NCI-H345 treated with DMSO at 0.1 percent for 48 hours (cell line): ENCODE results near the gene GORASP1.

Experiments used
- DNase-seq: peaks from one replicate; lab custom pipeline; 2025; ENCODE audit not compliant: unreplicated experiment; lab: John Stamatoyannopoulos, UW

The GORASP1 gene

GRCh38 chr3:39107388-39108199 lies at the start of gene GORASP1, which contains the start of gene TTC21A:
TSS of gene GORASP1 (minus strand) at chr3:39107627. CDS start at chr3:39107541, 86 bp downstream.
TSS of gene TTC21A (plus strand) at chr3:39107680. CDS start at chr3:39107838, 158 bp downstream.
- DNase-seq = peak; percentile 56

GRCh38 chr3:39156421-39156820 lies 49.0 kb upstream of the GORASP1 start:
- no peak for DNase-seq

- no peak for DNase-seq
Observed at GRCh38 chr3:39154280-39155021, 47.0 kb upstream of the GORASP1 start.

- no peak for DNase-seq
Observed at GRCh38 chr3:39153977-39154279, 46.5 kb upstream of the GORASP1 start.

GRCh38 chr3:39150803-39151631 lies 43.6 kb upstream of the GORASP1 start:
- no peak for DNase-seq

- no peak for DNase-seq
Observed at GRCh38 chr3:39150148-39150802, 42.8 kb upstream of the GORASP1 start.

- DNase-seq = no peak
Observed at GRCh38 chr3:39149498-39150147, 42.2 kb upstream of the GORASP1 start.

GRCh38 chr3:39149059-39149455 lies 41.6 kb upstream of the GORASP1 start:
- DNase-seq = no peak

- DNase-seq = no peak
Observed at GRCh38 chr3:39148435-39149058, 41.1 kb upstream of the GORASP1 start.

- DNase-seq = no peak
Observed at GRCh38 chr3:39147711-39148434, 40.4 kb upstream of the GORASP1 start.

GRCh38 chr3:39146611-39147591 lies 39.5 kb upstream of the GORASP1 start:
- no peak for DNase-seq

- no peak for DNase-seq
Observed at GRCh38 chr3:39146083-39146501, 38.7 kb upstream of the GORASP1 start.

- no peak for DNase-seq
Observed at GRCh38 chr3:39144748-39145380, 37.4 kb upstream of the GORASP1 start.

- peak; percentile 57 for DNase-seq
Observed at GRCh38 chr3:39144095-39144747, 36.8 kb upstream of the GORASP1 start.

GRCh38 chr3:39143051-39143885 lies 35.8 kb upstream of the GORASP1 start:
- no peak for DNase-seq

GRCh38 chr3:39142067-39142466 lies 34.6 kb upstream of the GORASP1 start:
- DNase-seq = no peak
